ENCODE measurements around the gene AREL1.

AREL1 gene

GRCh38 chr14:74611650-74612349 lies 101.1 kb downstream of the AREL1 start, which contains the start of gene LTBP2:
Gene LTBP2 (minus strand): TSS chr14:74612237. CDS start chr14:74611944, 293 bp downstream.
- no peak for DNase-seq (ENCODE audit: low read depth)

Measured in stimulated activated CD8-positive, alpha-beta memory T cell treated with anti-CD3 and anti-CD28 coated beads, Interleukin-12 subunit alpha, Interleukin-12 subunit beta, amount 100 ng/mL, for 4 hours (primary cell).